HCT116 (cell line): ENCODE data around the gene PPP6R3. TPM values are rescaled to one million over a fixed set of nuclear protein-coding genes. Genes with fewer than 3 reads are reported as not detected.

Experiments
- ATAC-seq: fragments of 200-7000 bp; cut with Tn5 transposase; 2 replicates; pipeline ENCODE4 v1.9.1; 2020; ENCODE audit warnings: mild to moderate bottlenecking, moderate library complexity
- BruUV-seq: library from RNA; stranded (reverse); fragments of 400-500 nt; replicated peaks from 2 replicates; lab custom pipeline; 2021; lab: Mats Ljungman, UMichigan
- CTCF ChIA-PET: fragments of 300-600 bp; sonication (Branson Sonifier 250); formaldehyde crosslinking; loops from one replicate; lab custom pipeline; 2021; ENCODE audit warnings: antibody characterized with exemption; lab: Charles Lee
- POLR2A ChIA-PET: fragments of 300-600, 350-600 bp; sonication (Branson Sonifier 250); formaldehyde crosslinking; loops from one replicate; lab custom pipeline; 2021; ENCODE audit warnings: antibody characterized with exemption; lab: Charles Lee
- RAD21 ChIA-PET, 2 experiments: fragments of 300-600 bp; sonication (Branson Sonifier 250); formaldehyde crosslinking; loops; one replicate each; lab custom pipeline; 2023; ENCODE audit warnings: low total read pairs in 2 of 2; ENCODE audit not compliant: uncharacterized antibody in 2 of 2, unreplicated experiment in 2 of 2, low non-redundant PET in 1 of 2; lab: Charles Lee
- DNase-seq: peaks from one replicate; pipeline ENCODE4 v3.0.0-alpha.2; 2010; ENCODE audit warnings: low read depth, low spot score
- H2AFZ ChIP-seq: fragments of 200-600 bp; shearing (Covaris generic), sonication (generic); 2 replicates; pipeline ENCODE4 v1.6.1; 2017; ENCODE audit warnings: low read depth, mixed run types, mixed read lengths, antibody characterized with exemption, low read length; ENCODE audit not compliant: poor library complexity, severe bottlenecking
- H3K27ac ChIP-seq: 2 replicates; pipeline ENCODE4 v1.5.1; 2012; ENCODE audit warnings: low read depth, low read length
- H3K27me3 ChIP-seq: fragments of 200-600 bp; sonication (generic); 2 replicates; pipeline ENCODE4 v1.6.1; 2016; ENCODE audit warnings: mixed run types, low read length, mixed read lengths; ENCODE audit not compliant: insufficient read depth
- H3K36me3 ChIP-seq, 2 experiments: fragments of 200-500 bp in 1 of 2; fragments of 200-600 bp in 1 of 2; sonication (Bioruptor generic) in 1 of 2; sonication (generic) in 1 of 2; 2 replicates each; pipeline versions ENCODE4 v1.5.1 to v1.6.1; 2014 to 2016; ENCODE audit warnings: low read length in 2 of 2, inconsistent platforms in 1 of 2, mixed read lengths in 1 of 2, mixed run types in 1 of 2; ENCODE audit not compliant: insufficient read depth in 2 of 2, control insufficient read depth in 1 of 2
- H3K4me1 ChIP-seq, 2 experiments: fragments of 200-600 bp in 1 of 2; sonication (generic) in 1 of 2; 2 replicates each; pipeline versions ENCODE4 v1.5.1 to v1.6.1; 2012 to 2017; ENCODE audit warnings: low read length in 2 of 2, inconsistent platforms in 1 of 2, mild to moderate bottlenecking in 1 of 2, mixed read lengths in 1 of 2, mixed run types in 1 of 2, moderate library complexity in 1 of 2; ENCODE audit not compliant: insufficient read depth in 2 of 2, control insufficient read depth in 1 of 2
- H3K4me2 ChIP-seq: fragments of 200-600 bp; sonication (generic); 2 replicates; pipeline ENCODE4 v1.6.1; 2017; ENCODE audit warnings: mixed run types, low read length, mixed read lengths
- H3K4me3 ChIP-seq, 2 experiments: fragments of 200-600 bp in 1 of 2; sonication (generic) in 1 of 2; replicated peaks in 1 of 2; 2 replicates each; pipeline ENCODE4 v1.5.1; 2011 to 2016; ENCODE audit warnings: low read length in 2 of 2, control low read depth in 1 of 2, low read depth in 1 of 2, mild to moderate bottlenecking in 1 of 2, mixed read lengths in 1 of 2, mixed run types in 1 of 2
- H3K79me2 ChIP-seq: fragments of 200-600 bp; sonication (generic); 2 replicates; pipeline ENCODE4 v1.6.1; 2017; ENCODE audit warnings: mild to moderate bottlenecking, mixed run types, low read length, moderate library complexity, mixed read lengths; ENCODE audit not compliant: insufficient read depth
- H3K9ac ChIP-seq: fragments of 200-600 bp; sonication (generic); 2 replicates; pipeline ENCODE4 v1.6.1; 2016; ENCODE audit warnings: low read length, mixed read lengths
- H3K9me2 ChIP-seq: fragments of 200-600 bp; sonication (generic), shearing (Covaris generic); 2 replicates; pipeline ENCODE4 v1.6.1; 2017; ENCODE audit warnings: mixed run types, mild to moderate bottlenecking, moderate library complexity; ENCODE audit not compliant: insufficient read depth
- H3K9me3 ChIP-seq, 2 experiments: fragments of 200-500 bp in 1 of 2; fragments of 200-600 bp in 1 of 2; sonication (Bioruptor generic) in 1 of 2; sonication (generic) in 1 of 2; 2 replicates each; pipeline ENCODE4 v1.6.1; 2014 to 2017; ENCODE audit warnings: low read length in 2 of 2, mixed read lengths in 2 of 2, inconsistent platforms in 1 of 2, low read depth in 1 of 2, mild to moderate bottlenecking in 1 of 2, mixed run types in 1 of 2, moderate library complexity in 1 of 2; ENCODE audit not compliant: control insufficient read depth in 1 of 2, insufficient read depth in 1 of 2
- H4K20me1 ChIP-seq: fragments of 200-600 bp; sonication (generic), shearing (Covaris generic); 2 replicates; pipeline ENCODE4 v1.6.1; 2017; ENCODE audit warnings: mixed run types, mild to moderate bottlenecking, moderate library complexity; ENCODE audit not compliant: insufficient read depth
- FOSL1 ChIP-seq: IDR thresholded peaks from 2 replicates; pipeline ENCODE4 v1.6.1; 2012; ENCODE audit warnings: low read depth
- MAX ChIP-seq: IDR thresholded peaks from 2 replicates; pipeline ENCODE4 v1.6.1; 2012
- POLR2A ChIP-seq: IDR thresholded peaks from 2 replicates; pipeline ENCODE4 v1.7.0; 2011; ENCODE audit warnings: borderline replicate concordance; ENCODE audit not compliant: insufficient read depth, insufficient read length; ENCODE audit errors: extremely low read depth
- SIN3A ChIP-seq: IDR thresholded peaks from 2 replicates; pipeline ENCODE4 v1.6.1; 2012; ENCODE audit warnings: low read depth
- SP1 ChIP-seq: IDR thresholded peaks from 2 replicates; pipeline ENCODE4 v1.6.1; 2012; ENCODE audit warnings: low read depth
- TCF7L2 ChIP-seq: IDR thresholded peaks from 2 replicates; pipeline ENCODE4 v1.7.0; 2011; ENCODE audit warnings: borderline replicate concordance, inconsistent platforms; ENCODE audit not compliant: insufficient read depth, insufficient read length; ENCODE audit errors: extremely low read depth
- YY1 ChIP-seq: IDR thresholded peaks from 2 replicates; pipeline ENCODE4 v1.6.1; 2011; ENCODE audit warnings: low read length, low read depth, moderate library complexity, mild to moderate bottlenecking; ENCODE audit not compliant: insufficient replicate concordance; ENCODE audit errors: extremely low read depth
- ZBTB33 ChIP-seq: IDR thresholded peaks from 2 replicates; pipeline ENCODE4 v1.6.1; 2011; ENCODE audit warnings: mild to moderate bottlenecking, low read length, moderate library complexity; ENCODE audit not compliant: insufficient replicate concordance; ENCODE audit errors: extremely low read depth
- intact Hi-C: fragments of 100-400 bp; cut with micrococcal nuclease; formaldehyde crosslinking; loops from 2 replicates; pipeline ENCODE4 v1.10.0; 2022
- total RNA-seq: library from RNA; stranded (reverse); gene quantifications from one replicate; pipeline ENCODE4 v1.2.1, GENCODE V29; 2021; ENCODE audit not compliant: unreplicated experiment

PPP6R3 gene
- total RNA-seq, 1 experiment from 2014 or later, result 113 TPM

GRCh38 chr11:68551223-68551622 is 90.7 kb downstream of the PPP6R3 start:
- ChIA-PET CTCF (no interaction called here), RAD21 (no interaction called here), POLR2A (no interaction called here)
- BruUV-seq, result no TSS peak
- no peaks in the 10 kb centered on the region for H3K9me3 ChIP-seq
- DNase-seq, result no peak
- intact Hi-C loops, result no loop called here
- H3K9me2 ChIP-seq, result no peaks in the 10 kb centered on the region
- H3K79me2 ChIP-seq, result peaks cover 92% of the 10 kb centered on the region
- H3K9ac ChIP-seq, result no peak overlapping the region
- H3K36me3 ChIP-seq, result peaks cover 7 to 32% of the 10 kb centered on the region in 2 experiments; a peak in 3 of 4 replicates
- H4K20me1 ChIP-seq, result peaks cover 15% of the 10 kb centered on the region; the same call in 1 of the 2 replicates
- no peak for ATAC-seq
- no peak overlapping the region for H2AFZ ChIP-seq
- no peaks in the 10 kb centered on the region for H3K27me3 ChIP-seq
- TF ChIP-seq TCF7L2 (no peak), ZBTB33 (no peak)
- no peak overlapping the region for H3K4me2 ChIP-seq
- H3K4me3 ChIP-seq, result no peak overlapping the region
- no peak overlapping the region for H3K27ac ChIP-seq
- peaks cover 0 to 5% of the 10 kb centered on the region in 2 experiments; a peak in 2 of 4 replicates for H3K4me1 ChIP-seq

- ATAC-seq (no peak), DNase-seq (no peak)
- no peaks in the 10 kb centered on the region for H3K27me3 ChIP-seq
- ChIA-PET RAD21 (no interaction called here), CTCF (no interaction called here), POLR2A (no interaction called here)
- H3K36me3 ChIP-seq, result peaks cover 10 to 29% of the 10 kb centered on the region in 2 experiments; a peak in 3 of 4 replicates
- no TSS peak for BruUV-seq
- H2AFZ ChIP-seq, result no peak overlapping the region
- H3K4me3 ChIP-seq, result no peak overlapping the region
- H3K9me3 ChIP-seq, result no peaks in the 10 kb centered on the region
- H3K9me2 ChIP-seq, result no peaks in the 10 kb centered on the region
- TF ChIP-seq SP1 (no peak), FOSL1 (no peak), POLR2A (no peak), MAX (no peak), SIN3A (no peak), YY1 (no peak)
- H3K9ac ChIP-seq, result no peak overlapping the region
- H4K20me1 ChIP-seq, result peaks cover 15% of the 10 kb centered on the region; the same call in 1 of the 2 replicates
- intact Hi-C loops, result no loop called here
- H3K4me1 ChIP-seq, result no peaks in the 10 kb centered on the region
- no peak overlapping the region for H3K27ac ChIP-seq
- peaks cover 91% of the 10 kb centered on the region for H3K79me2 ChIP-seq
- no peak overlapping the region for H3K4me2 ChIP-seq
Measured at GRCh38 chr11:68551777-68552176, 91.2 kb downstream of the PPP6R3 start.
